A549 treated with CORT108297 at 1 μM for 4 hours (cell line): Measurements from ENCODE around the gene S100A2. TPM values are rescaled to one million over a fixed set of nuclear protein-coding genes. Genes with fewer than 3 reads are reported as not detected.

Experiments
- total RNA-seq: library from RNA; stranded (reverse); fragments of 200-300 nt; extraction: Qiagen RNA extraction; gene quantifications from 5 replicates; pipeline ENCODE4 v1.2.3, GENCODE V29; 2022

S100A2 gene
- 16.0 to 29.8 TPM (median 24.0 TPM) in 5 replicates for total RNA-seq

DNA sequence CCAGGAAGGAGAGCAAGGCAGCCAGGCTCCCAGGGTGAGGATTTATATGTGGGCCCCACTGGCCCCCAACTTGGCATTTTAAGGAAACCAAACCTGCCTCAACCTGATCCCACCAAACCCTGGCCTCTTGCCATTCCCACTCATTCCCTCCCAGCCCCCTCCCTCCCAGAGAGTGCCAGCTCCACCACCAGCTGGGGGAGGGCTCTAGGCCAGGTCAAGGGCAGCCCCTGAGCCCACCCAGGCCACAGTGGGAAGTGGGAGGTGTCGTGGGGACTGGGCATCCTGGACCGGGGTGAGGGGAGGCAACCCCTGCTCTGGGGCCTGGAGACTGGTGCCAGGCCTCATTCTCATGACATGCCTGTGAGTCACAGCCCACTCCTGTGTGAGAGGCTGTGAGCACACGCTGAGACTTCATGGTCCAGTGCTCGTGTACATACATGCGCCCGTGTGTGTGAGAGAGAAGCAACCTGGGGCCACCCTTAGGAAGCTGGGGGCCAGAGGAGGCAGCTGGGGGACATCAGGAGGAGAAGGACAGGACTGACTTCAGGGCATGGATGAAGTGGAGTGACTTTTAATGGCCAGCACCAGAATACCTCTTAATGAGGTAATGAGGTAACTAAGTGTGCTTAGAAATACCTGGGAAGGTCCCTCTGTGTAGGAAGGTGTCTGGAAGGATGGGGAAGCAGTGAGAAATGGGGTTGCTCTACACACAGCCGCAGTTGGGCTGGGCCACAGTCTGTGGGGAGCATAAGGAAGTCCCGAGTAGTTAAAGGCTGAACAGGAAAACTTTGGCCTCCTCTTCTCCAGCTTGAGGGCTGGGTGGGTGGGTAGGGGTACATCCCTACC, at the start of gene S100A2:
Gene S100A2 (minus strand): TSS at position 316 of the 846 bp plus-strand sequence. CDS start 1,967 bp downstream, outside the sequence.

DNA sequence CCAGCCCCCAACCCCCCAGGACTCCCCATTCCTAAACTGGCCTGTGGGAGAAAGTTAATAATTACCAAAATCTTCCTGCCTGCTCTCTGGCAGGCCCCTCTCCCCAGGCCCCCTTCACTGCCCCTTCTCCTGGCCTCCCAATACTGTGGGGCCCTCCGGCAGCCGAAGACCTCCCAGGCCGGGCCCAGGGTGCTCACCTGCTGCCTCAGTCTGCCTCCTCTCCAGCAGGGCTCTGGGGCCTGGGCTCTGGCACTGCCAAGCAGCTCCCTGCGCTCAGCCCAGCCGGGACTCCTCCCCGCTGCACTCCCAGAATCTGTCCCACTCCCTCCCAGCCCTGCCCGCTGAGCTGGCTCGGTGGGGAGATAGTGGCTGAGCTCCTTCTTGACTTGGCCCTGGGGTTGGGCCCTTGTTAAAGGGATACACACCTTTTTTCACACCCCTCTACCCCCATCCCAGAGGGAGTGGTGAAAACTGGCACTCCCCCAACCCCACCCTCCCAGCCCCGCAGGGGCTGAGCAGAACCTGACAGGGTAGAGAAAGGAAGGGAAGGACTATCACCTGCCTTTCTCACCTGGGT, 47.2 kb upstream of the S100A2 start, which contains the start of gene S100A16:
Gene S100A16 (minus strand): TSS at position 383 of the 577 bp plus-strand sequence. CDS start 4,986 bp downstream, outside the sequence.

DNA sequence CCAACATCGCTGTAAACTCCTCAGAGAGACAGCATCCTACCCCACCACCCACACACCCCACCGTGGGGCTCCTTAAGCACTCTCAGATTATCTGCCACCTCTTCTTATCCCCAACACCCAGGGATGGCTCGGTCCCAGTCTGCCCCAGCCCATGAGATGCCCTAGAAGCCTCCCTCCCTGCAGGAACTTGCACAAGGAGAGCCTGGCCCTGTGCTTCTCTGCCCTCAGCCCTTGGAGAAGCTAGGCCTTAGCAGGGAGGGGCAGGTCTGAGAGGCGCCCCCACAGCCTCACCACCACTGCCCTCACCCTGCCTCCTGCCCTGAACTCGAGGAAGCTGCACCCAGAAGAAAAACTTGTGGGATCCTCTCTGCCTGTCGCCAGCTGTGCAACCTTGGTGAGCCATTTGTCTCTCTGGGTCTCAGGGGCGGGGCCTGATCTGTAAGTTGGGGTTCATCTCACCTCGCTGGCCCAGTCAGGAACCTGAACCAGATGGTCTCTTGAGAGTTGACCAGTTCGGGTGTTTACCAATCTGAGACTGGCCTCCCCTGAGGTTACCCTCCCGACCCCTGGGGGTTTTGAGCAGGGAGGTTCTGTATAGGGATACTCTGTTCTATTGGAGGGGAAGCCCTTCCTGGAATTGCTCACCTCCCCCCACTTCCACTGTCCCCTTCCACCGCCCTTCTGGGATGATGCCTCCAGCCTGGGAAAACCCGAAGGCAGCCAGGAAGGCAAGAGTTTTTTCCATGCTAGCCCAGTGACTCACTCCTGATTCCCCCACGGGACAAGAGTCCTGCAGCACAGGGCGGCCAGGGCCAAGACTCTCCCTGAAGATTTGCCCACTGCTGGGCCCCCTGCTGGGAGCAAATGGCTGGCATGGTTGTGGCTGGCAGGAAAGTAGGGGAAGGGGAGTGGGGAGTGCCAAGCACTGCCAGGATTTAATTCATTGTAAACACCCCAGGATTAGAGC, 16.6 kb downstream of the S100A2 start, which contains the start of gene S100A3:
Gene S100A3 (minus strand): TSS at position 537 of the 967 bp plus-strand sequence. CDS start 773 bp downstream, outside the sequence.

DNA sequence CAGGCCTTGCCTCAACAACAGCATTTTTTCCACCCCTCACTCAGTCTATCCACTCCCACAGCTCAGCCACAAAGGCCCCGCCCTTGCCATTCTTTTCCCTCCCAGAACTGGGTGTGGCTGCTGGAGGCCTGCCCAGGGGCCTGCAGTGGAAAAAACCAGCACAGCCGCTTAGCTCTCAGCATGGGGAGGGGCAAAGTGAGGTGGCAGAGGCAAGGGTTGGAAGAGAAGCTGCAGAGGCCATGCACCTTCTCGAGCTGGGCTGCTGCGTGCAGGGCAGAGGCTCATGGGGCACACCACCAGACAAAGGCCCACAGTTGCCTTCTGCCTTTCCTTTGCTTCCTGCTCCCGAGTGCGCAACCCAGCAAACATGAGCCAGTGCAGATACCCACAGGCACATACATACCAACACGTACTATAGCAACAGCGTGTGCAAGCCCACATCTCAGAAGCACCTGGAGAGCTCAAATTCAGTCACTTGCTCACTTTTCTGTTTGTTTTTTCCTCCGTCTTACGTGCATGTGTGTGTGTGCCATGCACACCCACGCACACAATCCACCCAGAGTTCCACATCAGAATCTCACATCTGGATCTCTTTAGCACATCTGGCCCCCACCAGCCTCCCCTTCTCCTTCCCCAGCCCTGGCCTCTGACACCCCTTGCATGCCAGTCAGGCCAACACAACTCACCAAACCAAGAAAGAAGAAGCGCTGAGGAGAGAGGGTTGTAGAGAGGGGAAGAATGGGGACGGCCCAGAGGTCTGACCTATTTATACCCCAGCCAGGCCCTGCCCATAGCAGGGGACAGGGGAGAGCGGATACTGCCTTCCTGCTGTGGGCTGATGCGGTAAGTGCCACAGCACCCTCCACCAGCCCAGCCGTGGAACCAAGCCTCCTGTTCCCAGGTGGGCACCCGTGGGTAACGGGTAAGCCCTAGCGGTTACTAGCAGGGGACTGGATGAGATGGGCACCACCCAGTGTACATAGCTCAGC, 20.3 kb downstream of the S100A2 start, which contains the start of gene S100A4:
Gene S100A4 (minus strand): TSS at position 740 of the 989 bp plus-strand sequence. CDS start 1,012 bp downstream, outside the sequence.

DNA sequence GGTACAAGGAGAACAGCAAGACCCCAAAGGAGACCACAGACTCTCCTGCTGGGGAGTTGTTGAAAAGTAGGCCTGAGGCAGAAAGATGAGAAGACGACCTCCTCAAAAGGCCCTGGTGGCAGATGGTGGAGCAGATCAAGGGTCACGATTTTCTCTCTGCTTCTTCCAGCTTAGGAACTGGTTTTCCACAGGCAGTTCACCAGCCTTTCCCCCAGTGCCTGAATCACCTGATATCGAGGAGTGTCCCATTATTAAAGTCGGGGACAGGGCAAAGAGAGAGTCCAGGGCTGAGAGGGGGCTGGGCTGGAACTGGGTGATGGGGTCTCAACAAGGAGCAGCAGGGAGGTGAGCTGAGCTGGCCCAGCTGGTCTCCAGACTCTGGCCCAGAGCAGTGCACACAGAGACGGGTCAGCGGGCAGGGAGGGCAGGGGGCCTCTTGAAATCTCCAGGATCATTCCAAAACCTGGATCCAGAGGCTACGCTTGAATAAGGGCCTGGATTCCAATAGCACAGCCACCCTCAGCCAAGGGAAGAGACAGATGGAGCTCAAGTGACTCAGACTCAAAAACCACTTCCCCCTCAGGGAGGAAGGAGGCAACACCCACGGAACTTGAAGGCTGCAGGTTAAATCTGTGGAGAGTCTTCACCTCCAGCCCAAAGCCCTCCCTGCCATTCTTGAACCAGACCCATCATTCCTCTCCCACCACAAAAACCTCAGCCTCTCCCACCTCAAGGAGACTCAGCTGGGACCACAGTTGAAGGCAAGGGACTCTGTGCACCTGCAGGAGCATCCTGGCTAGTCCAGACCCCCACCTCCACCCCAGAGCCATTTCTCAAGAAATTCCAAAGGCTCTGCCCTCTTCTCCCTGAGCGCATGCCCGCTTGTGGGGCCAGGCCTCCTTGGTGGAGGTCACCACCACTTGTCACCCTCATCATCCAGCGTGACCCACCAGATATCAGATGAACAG, 25.0 kb downstream of the S100A2 start, which contains the start of gene S100A5:
Gene S100A5 (minus strand): TSS at position 541 of the 968 bp plus-strand sequence. CDS start 743 bp downstream, outside the sequence.

DNA sequence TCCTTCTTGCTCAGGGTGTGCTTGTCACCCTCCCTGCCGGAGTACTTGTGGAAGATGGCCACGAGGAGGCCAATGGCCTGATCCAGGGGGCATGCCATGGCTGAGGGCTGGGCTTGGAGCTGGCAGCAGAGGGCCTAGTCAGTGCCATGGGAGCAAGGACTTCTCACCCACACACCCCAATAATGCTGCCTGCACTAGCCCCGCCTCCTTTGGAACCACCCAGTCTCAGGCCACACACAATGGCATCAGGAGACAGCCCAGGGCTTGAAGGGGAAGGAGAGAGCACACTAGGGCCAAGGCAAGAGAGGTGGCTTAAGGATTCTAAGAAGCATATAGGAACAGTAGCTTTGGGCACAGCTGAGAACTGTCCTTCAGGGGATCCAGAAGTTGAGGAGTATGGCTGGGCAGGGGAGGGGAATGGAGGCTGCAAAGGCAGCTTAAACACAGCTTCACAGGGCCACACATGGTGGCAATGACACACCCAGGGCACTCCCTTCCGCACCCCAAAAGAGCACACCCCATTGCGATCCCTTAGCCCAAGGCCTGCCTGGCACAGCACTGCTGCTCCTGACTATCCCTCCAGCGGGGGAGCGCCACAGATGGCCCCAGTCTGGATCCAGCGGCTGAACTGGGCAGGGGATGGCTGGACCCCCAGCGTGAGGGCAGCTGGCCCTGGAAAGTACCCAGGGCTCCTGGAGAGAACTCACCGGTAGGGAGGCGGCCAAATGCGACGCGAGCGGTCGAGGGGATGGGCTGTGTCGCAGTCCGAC, 30.2 kb downstream of the S100A2 start, which contains the start of gene S100A6:
Gene S100A6 (minus strand): TSS at position 750 of the 770 bp plus-strand sequence. CDS start 652 bp downstream, at position 98.

Other genes starting within 250 kb of the S100A2 start
- not detected in 5 replicates for gene PGLYRP4, start 217.0 kb downstream of the S100A2 start, total RNA-seq
- 0.36 to 1.1 TPM (median 0.50 TPM) in 5 replicates for gene S100A9, start 208.0 kb downstream of the S100A2 start, total RNA-seq
- gene S100A12, start 190.2 kb downstream of the S100A2 start, total RNA-seq: not detected in 5 replicates
- gene S100A8, start 174.8 kb downstream of the S100A2 start, total RNA-seq: not detected in 5 replicates
- gene S100A7A, start 149.3 kb downstream of the S100A2 start, total RNA-seq: not detected in 5 replicates
- not detected in 5 replicates for gene S100A7, start 105.2 kb downstream of the S100A2 start, total RNA-seq
- gene S100A6, start 29.9 kb downstream of the S100A2 start, total RNA-seq: 3,058 to 3,788 TPM (median 3,444 TPM) in 5 replicates
- 0.70 to 1.1 TPM (median 0.81 TPM) in 5 replicates for gene S100A5, start 24.9 kb downstream of the S100A2 start, total RNA-seq
- gene S100A4, start 20.0 kb downstream of the S100A2 start, total RNA-seq: 1,610 to 1,903 TPM (median 1,713 TPM) in 5 replicates
- 93.8 to 105 TPM (median 100 TPM) in 5 replicates for gene S100A3, start 16.6 kb downstream of the S100A2 start, total RNA-seq
- 447 to 522 TPM (median 509 TPM) in 5 replicates for gene S100A16, start 47.3 kb upstream of the S100A2 start, total RNA-seq
- 0.30 to 0.71 TPM (median 0.40 TPM) in 5 replicates for gene S100A14, start 50.5 kb upstream of the S100A2 start, total RNA-seq
- 153 to 182 TPM (median 174 TPM) in 5 replicates for gene S100A13, start 61.7 kb upstream of the S100A2 start, total RNA-seq
- gene S100A1, start 62.6 kb upstream of the S100A2 start, total RNA-seq: 0.38 to 0.74 TPM (median 0.61 TPM) in 5 replicates
- 68.7 to 85.0 TPM (median 79.2 TPM) in 5 replicates for gene CHTOP, start 68.2 kb upstream of the S100A2 start, total RNA-seq
- gene SNAPIN, start 92.9 kb upstream of the S100A2 start, total RNA-seq: 54.1 to 63.4 TPM (median 57.4 TPM) in 5 replicates
- 260 to 295 TPM (median 261 TPM) in 5 replicates for gene ILF2, start 105.1 kb upstream of the S100A2 start, total RNA-seq
- gene NPR1, start 112.8 kb upstream of the S100A2 start, total RNA-seq: 0.82 to 1.1 TPM (median 1.0 TPM) in 5 replicates
- gene INTS3, start 162.2 kb upstream of the S100A2 start, total RNA-seq: 18.9 to 20.5 TPM (median 20.3 TPM) in 5 replicates
- 0.73 to 2.4 TPM (median 1.3 TPM) in 5 replicates for gene SLC27A3, start 209.6 kb upstream of the S100A2 start, total RNA-seq